Adipocyte (in vitro differentiated cells): Measurements from ENCODE around the gene SLPI.

Source experiments
- DNase-seq: peaks from one replicate; pipeline ENCODE4 v3.0.0-alpha.2; 2015; ENCODE audit warnings: low read depth
- H3K27me3 ChIP-seq: replicated peaks from 2 replicates; pipeline ENCODE4 v1.7.0; 2013; ENCODE audit warnings: mild to moderate bottlenecking, low read length, moderate library complexity; ENCODE audit not compliant: control insufficient read depth, insufficient read depth
- H3K36me3 ChIP-seq: 2 replicates; pipeline ENCODE4 v1.7.0; 2013; ENCODE audit warnings: low read length, mild to moderate bottlenecking, moderate library complexity; ENCODE audit not compliant: control insufficient read depth, insufficient read depth, severe bottlenecking
- H3K4me1 ChIP-seq: 2 replicates; pipeline ENCODE4 v1.7.0; 2013; ENCODE audit warnings: mild to moderate bottlenecking, low read length, moderate library complexity; ENCODE audit not compliant: control insufficient read depth, insufficient read depth
- H3K4me3 ChIP-seq: 2 replicates; pipeline ENCODE4 v1.7.0; 2013; ENCODE audit warnings: mild to moderate bottlenecking, low read length, moderate library complexity
- H3K9ac ChIP-seq: 2 replicates; pipeline ENCODE4 v1.7.0; 2013; ENCODE audit warnings: mild to moderate bottlenecking, low read length, moderate library complexity
- H3K9me3 ChIP-seq: 2 replicates; pipeline ENCODE4 v1.7.0; 2013; ENCODE audit warnings: mild to moderate bottlenecking, low read length, moderate library complexity; ENCODE audit not compliant: control insufficient read depth

Gene SLPI

GRCh38 chr20:45291526-45291925, 37.2 kb upstream of the SLPI start:
- H3K4me3 ChIP-seq, result no peak overlapping the region
- peaks cover 25% of the 10 kb centered on the region for H3K27me3 ChIP-seq
- H3K36me3 ChIP-seq, result no peaks in the 10 kb centered on the region
- no peaks in the 10 kb centered on the region for H3K4me1 ChIP-seq
- H3K9ac ChIP-seq, result no peak overlapping the region
- peaks cover 5% of the 10 kb centered on the region for H3K9me3 ChIP-seq
- DNase-seq, result no peak

- H3K27me3 ChIP-seq, result peaks cover 21% of the 10 kb centered on the region
- H3K4me1 ChIP-seq, result no peaks in the 10 kb centered on the region
- peaks cover 5% of the 10 kb centered on the region for H3K9me3 ChIP-seq
- H3K36me3 ChIP-seq, result no peaks in the 10 kb centered on the region
- DNase-seq, result peak; percentile 92
- H3K9ac ChIP-seq, result no peak overlapping the region
- H3K4me3 ChIP-seq, result no peak overlapping the region
These were observed 36.5 kb upstream of the SLPI start for GRCh38 chr20:45290677-45291355.

GRCh38 chr20:45289942-45290676, 35.7 kb upstream of the SLPI start:
- no peak overlapping the region for H3K4me3 ChIP-seq
- peaks cover 5% of the 10 kb centered on the region for H3K9me3 ChIP-seq
- no peaks in the 10 kb centered on the region for H3K36me3 ChIP-seq
- H3K9ac ChIP-seq, result no peak overlapping the region
- H3K4me1 ChIP-seq, result no peaks in the 10 kb centered on the region
- DNase-seq, result no peak
- H3K27me3 ChIP-seq, result peaks cover 26% of the 10 kb centered on the region

GRCh38 chr20:45288860-45289259, 34.5 kb upstream of the SLPI start:
- Histone ChIP-seq H3K9me3 (no peaks in the 10 kb centered on the region), H3K4me1 (no peaks in the 10 kb centered on the region), H3K36me3 (no peaks in the 10 kb centered on the region), H3K9ac (no peak overlapping the region), H3K27me3 (peaks cover 21% of the 10 kb centered on the region), H3K4me3 (no peak overlapping the region)
- DNase-seq, result no peak

- H3K9me3 ChIP-seq, result no peaks in the 10 kb centered on the region
- H3K4me1 ChIP-seq, result no peaks in the 10 kb centered on the region
- peaks cover 21% of the 10 kb centered on the region for H3K27me3 ChIP-seq
- no peak overlapping the region for H3K9ac ChIP-seq
- DNase-seq, result no peak
- no peak overlapping the region for H3K4me3 ChIP-seq
- H3K36me3 ChIP-seq, result no peaks in the 10 kb centered on the region
These were observed 34.0 kb upstream of the SLPI start for GRCh38 chr20:45288376-45288775.

- H3K27me3 ChIP-seq, result peaks cover 23% of the 10 kb centered on the region
- H3K9me3 ChIP-seq, result no peaks in the 10 kb centered on the region
- H3K4me3 ChIP-seq, result no peak overlapping the region
- H3K9ac ChIP-seq, result no peak overlapping the region
- no peaks in the 10 kb centered on the region for H3K4me1 ChIP-seq
- H3K36me3 ChIP-seq, result no peaks in the 10 kb centered on the region
- DNase-seq, result no peak
These were observed 29.2 kb upstream of the SLPI start for GRCh38 chr20:45283551-45284057.

- Histone ChIP-seq H3K9me3 (no peaks in the 10 kb centered on the region), H3K9ac (no peak overlapping the region), H3K4me3 (no peak overlapping the region), H3K4me1 (no peaks in the 10 kb centered on the region), H3K27me3 (peaks cover 23% of the 10 kb centered on the region), H3K36me3 (no peaks in the 10 kb centered on the region)
- DNase-seq, result no peak
These were observed 28.6 kb upstream of the SLPI start for GRCh38 chr20:45282700-45283550.

- H3K4me3 ChIP-seq, result no peak overlapping the region
- H3K36me3 ChIP-seq, result no peaks in the 10 kb centered on the region
- no peak overlapping the region for H3K9ac ChIP-seq
- H3K9me3 ChIP-seq, result no peaks in the 10 kb centered on the region
- no peak for DNase-seq
- H3K4me1 ChIP-seq, result no peaks in the 10 kb centered on the region
- H3K27me3 ChIP-seq, result peaks cover 25% of the 10 kb centered on the region
These were observed 25.6 kb upstream of the SLPI start for GRCh38 chr20:45279992-45280391.

GRCh38 chr20:45275338-45275737, 21.0 kb upstream of the SLPI start:
- Histone ChIP-seq H3K9ac (no peak overlapping the region), H3K27me3 (peaks cover 42% of the 10 kb centered on the region), H3K4me3 (no peak overlapping the region), H3K36me3 (no peaks in the 10 kb centered on the region), H3K9me3 (no peaks in the 10 kb centered on the region), H3K4me1 (no peaks in the 10 kb centered on the region)
- no peak for DNase-seq

GRCh38 chr20:45269754-45270270, 15.4 kb upstream of the SLPI start:
- DNase-seq, result no peak
- H3K9me3 ChIP-seq, result no peaks in the 10 kb centered on the region
- no peak overlapping the region for H3K4me3 ChIP-seq
- peaks cover 9% of the 10 kb centered on the region for H3K4me1 ChIP-seq
- no peak overlapping the region for H3K9ac ChIP-seq
- H3K27me3 ChIP-seq, result peaks cover 22% of the 10 kb centered on the region
- no peaks in the 10 kb centered on the region for H3K36me3 ChIP-seq

GRCh38 chr20:45269056-45269455, 14.7 kb upstream of the SLPI start:
- no peak for DNase-seq
- H3K27me3 ChIP-seq, result peaks cover 17% of the 10 kb centered on the region
- H3K9ac ChIP-seq, result no peak overlapping the region

More at GRCh38 chr20:45269056-45269455, 14.7 kb upstream of the SLPI start:
- Histone ChIP-seq H3K9me3 (no peaks in the 10 kb centered on the region), H3K4me3 (no peak overlapping the region), H3K4me1 (peaks cover 9% of the 10 kb centered on the region), H3K36me3 (no peaks in the 10 kb centered on the region)
